ENCODE measurements around the gene BPIFB1. TPM values are rescaled to one million over a fixed set of nuclear protein-coding genes. Genes with fewer than 3 reads are reported as not detected.

BPIFB1 gene
- total RNA-seq, 3 donors from 2014 or later = not detected

GRCh38 chr20:33287884-33288283 lies 4.9 kb downstream of the BPIFB1 start:
- ATAC-seq (no peak), DNase-seq (no peak)
- H3K4me3 ChIP-seq = no peak overlapping the region
- no peaks in the 10 kb centered on the region for H3K36me3 ChIP-seq (ENCODE audit: low read depth)
- intact Hi-C loops (cut with DNase I, micrococcal nuclease) = no loop called here
- H3K4me1 ChIP-seq (ENCODE audit: low read depth) = no peaks in the 10 kb centered on the region
- no peaks in the 10 kb centered on the region for H3K9me3 ChIP-seq
- TF ChIP-seq, protein P1, sequence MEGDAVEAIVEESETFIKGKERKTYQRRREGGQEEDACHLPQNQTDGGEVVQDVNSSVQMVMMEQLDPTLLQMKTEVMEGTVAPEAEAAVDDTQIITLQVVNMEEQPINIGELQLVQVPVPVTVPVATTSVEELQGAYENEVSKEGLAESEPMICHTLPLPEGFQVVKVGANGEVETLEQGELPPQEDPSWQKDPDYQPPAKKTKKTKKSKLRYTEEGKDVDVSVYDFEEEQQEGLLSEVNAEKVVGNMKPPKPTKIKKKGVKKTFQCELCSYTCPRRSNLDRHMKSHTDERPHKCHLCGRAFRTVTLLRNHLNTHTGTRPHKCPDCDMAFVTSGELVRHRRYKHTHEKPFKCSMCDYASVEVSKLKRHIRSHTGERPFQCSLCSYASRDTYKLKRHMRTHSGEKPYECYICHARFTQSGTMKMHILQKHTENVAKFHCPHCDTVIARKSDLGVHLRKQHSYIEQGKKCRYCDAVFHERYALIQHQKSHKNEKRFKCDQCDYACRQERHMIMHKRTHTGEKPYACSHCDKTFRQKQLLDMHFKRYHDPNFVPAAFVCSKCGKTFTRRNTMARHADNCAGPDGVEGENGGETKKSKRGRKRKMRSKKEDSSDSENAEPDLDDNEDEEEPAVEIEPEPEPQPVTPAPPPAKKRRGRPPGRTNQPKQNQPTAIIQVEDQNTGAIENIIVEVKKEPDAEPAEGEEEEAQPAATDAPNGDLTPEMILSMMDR (IDR thresholded peaks at IDR 0.05) = no peak

- DNase-seq (no peak), ATAC-seq (no peak)
- TF ChIP-seq, protein P1 (IDR thresholded peaks at IDR 0.05) = no peak
- intact Hi-C loops (cut with DNase I, micrococcal nuclease) = loop anchor here in 1 of 2 donors (10.0 kb wide), 1 partner anchor 386 kb away; no protein-coding TSS in a partner anchor
- Histone ChIP-seq H3K4me3 (no peak overlapping the region), H3K4me1 (ENCODE audit: low read depth) (no peaks in the 10 kb centered on the region), H3K9me3 (no peaks in the 10 kb centered on the region), H3K36me3 (ENCODE audit: low read depth) (no peaks in the 10 kb centered on the region)
Measured at GRCh38 chr20:33290852-33291251, 7.8 kb downstream of the BPIFB1 start.

DNA sequence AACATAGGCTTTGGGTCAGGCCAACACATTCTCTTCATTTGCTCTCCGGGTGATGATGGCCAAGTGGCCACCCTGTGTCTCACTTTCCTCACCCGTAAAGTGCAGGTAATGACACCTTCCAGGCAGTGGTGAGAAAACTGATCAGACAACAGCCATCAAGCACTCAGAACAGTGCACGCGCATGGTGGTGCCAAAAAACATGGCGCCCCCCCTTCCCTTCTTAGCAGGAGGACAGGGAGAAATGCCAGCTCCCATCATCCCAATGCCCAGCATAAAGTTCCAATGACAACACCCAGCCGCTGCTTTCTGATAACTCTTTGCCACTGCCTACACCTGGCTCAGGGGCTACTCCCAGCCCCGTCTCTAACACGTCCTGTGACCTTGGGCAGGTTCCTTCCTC lies 8.4 kb downstream of the BPIFB1 start:
- intact Hi-C loops (cut with DNase I, micrococcal nuclease) = loop anchor here in 1 of 2 donors (10.0 kb wide), 1 partner anchor 387 kb away; no protein-coding TSS in a partner anchor
- Histone ChIP-seq H3K4me3 (no peak overlapping the region), H3K36me3 (ENCODE audit: low read depth) (no peaks in the 10 kb centered on the region), H3K9me3 (no peaks in the 10 kb centered on the region), H3K4me1 (ENCODE audit: low read depth) (no peaks in the 10 kb centered on the region)
- TF ChIP-seq, protein P1 (IDR thresholded peaks at IDR 0.05) = no peak
- ATAC-seq (no peak), DNase-seq (no peak)

GRCh38 chr20:33291830-33292355 lies 8.9 kb downstream of the BPIFB1 start:
- no peak overlapping the region for H3K4me3 ChIP-seq
- H3K4me1 ChIP-seq (ENCODE audit: low read depth) = no peaks in the 10 kb centered on the region
- intact Hi-C loops (cut with DNase I, micrococcal nuclease) = loop anchor here in 1 of 2 donors (10.0 kb wide), 1 partner anchor 387 kb away; no protein-coding TSS in a partner anchor
- peak; percentile 44 for ATAC-seq
- peak in 2 of 3 donors; percentile 53 to 59 for DNase-seq
- TF ChIP-seq, protein P1 (IDR thresholded peaks at IDR 0.05) = peak; percentile 74
- no peaks in the 10 kb centered on the region for H3K36me3 ChIP-seq (ENCODE audit: low read depth)
- no peaks in the 10 kb centered on the region for H3K9me3 ChIP-seq

DNA sequence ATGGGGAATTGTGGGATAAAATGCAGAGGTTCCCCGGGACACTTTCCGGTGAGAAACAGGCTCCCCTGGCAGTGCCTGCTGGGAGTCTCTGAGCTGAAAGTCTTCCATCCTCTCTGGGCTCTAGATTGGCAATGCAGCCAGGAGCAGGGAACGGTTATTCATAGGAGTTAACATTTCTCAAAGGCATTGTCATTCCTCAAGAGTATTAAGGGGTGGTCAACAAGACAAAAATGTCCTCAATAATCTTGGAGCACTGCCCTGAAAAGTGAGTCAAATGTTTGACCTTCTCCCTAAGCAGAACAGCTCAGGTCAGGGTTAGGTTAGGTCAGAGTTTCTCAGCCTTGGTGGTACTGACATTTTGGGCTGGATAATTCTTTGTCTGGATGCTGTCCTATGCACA lies 13.2 kb downstream of the BPIFB1 start:
- intact Hi-C loops (cut with DNase I, micrococcal nuclease) = loop anchor here (5.0 to 10.0 kb wide), 2 partner anchors 391 to 394 kb away; no protein-coding TSS in a partner anchor
- TF ChIP-seq, protein P1 (IDR thresholded peaks at IDR 0.05) = no peak
- no peaks in the 10 kb centered on the region for H3K4me1 ChIP-seq (ENCODE audit: low read depth)
- H3K4me3 ChIP-seq = no peak overlapping the region
- H3K9me3 ChIP-seq = no peaks in the 10 kb centered on the region
- ATAC-seq = no peak
- H3K36me3 ChIP-seq (ENCODE audit: low read depth) = no peaks in the 10 kb centered on the region
- no peak for DNase-seq

Measured in mucosa of descending colon (tissue), 3 donors.